ENCODE measurements around the gene OR9A4.

GRCh38 chr7:141949021-141949420 is 32.8 kb downstream of the OR9A4 start:
- TF ChIP-seq EZH2 (IDR thresholded peaks at IDR 0.05; ENCODE audit: low read length, missing control alignments) (no peak), CTCF (conservative IDR thresholded peaks at IDR 0.05 in 1 of 2, IDR thresholded peaks at IDR 0.05 in 1 of 2; ENCODE audit: low read depth in 1 of 2, low read length in 2 of 2) (no peak)

Data from fibroblast of lung (primary cell).